Stimulated activated CD8-positive, alpha-beta memory T cell treated with anti-CD3 and anti-CD28 coated beads, Interleukin-7, amount 100 ng/mL, for 48 hours (primary cell): ENCODE results near the gene PRRG3.

Source experiments
- DNase-seq, 2 donors: peaks; one replicate each; pipeline ENCODE4 v3.0.0-alpha.2; 2020; ENCODE audit warnings: low read depth in 1 of 2; ENCODE audit errors: extremely low read depth in 1 of 2

The PRRG3 gene

GRCh38 chrX:151704041-151704663 lies 8.9 kb downstream of the PRRG3 start:
- DNase-seq: no peak

- DNase-seq: no peak
These were observed 13.6 kb downstream of the PRRG3 start for GRCh38 chrX:151708821-151709220.

DNA sequence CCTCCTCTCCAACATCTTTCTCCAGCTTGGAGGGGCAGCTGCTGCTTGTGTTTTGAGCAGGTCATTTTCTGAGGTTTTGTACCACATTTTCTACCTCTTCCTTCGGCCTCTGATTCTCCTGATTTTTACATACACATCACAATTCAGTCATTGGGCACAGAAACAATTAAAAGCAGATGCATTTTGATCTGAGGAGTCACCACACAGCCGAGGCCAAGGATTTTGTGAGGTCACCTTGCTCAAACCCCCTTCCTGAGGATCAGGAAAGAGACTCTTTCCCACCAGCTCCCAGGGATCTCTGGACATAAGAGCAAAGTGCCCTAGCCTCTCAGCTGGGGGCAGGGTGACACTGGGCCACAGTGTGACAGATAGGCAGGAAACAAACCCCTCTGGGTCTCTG lies 15.2 kb downstream of the PRRG3 start:
- no peak for DNase-seq

GRCh38 chrX:151711154-151711553 lies 15.9 kb downstream of the PRRG3 start:
- DNase-seq: no peak

- no peak for DNase-seq
These were observed 16.5 kb downstream of the PRRG3 start for GRCh38 chrX:151711787-151712186.

GRCh38 chrX:151712253-151712652 lies 17.0 kb downstream of the PRRG3 start:
- DNase-seq: no peak

- DNase-seq: no peak
These were observed 18.6 kb downstream of the PRRG3 start for GRCh38 chrX:151713849-151714248.

DNA sequence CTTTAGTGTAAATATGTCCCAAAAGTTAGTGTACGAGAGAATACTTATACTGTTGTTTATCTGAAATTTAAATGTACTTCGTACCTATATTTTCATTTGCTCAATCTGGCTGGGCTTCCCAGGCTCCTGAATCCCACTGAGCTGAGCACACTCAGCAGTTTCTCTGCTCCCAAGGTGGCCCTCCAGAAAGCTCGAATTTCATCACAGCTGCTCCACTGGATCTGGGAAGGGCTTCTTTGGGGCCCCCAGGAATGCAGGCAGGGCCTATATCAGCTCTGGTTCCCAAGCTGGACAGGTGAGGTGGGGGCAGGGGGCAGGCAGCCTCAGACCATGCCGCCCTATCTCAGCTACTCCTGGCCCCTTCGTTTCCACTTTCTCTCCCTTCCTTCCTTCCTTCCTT lies 19.1 kb downstream of the PRRG3 start:
- no peak for DNase-seq

GRCh38 chrX:151715752-151716151 lies 20.5 kb downstream of the PRRG3 start, which contains the start of gene FATE1:
TSS of gene FATE1 (plus strand) at chrX:151716035. CDS start at chrX:151716120, 85 bp downstream.
- DNase-seq: no peak

- no peak for DNase-seq
These were observed 27.1 kb downstream of the PRRG3 start for GRCh38 chrX:151722241-151722846.

DNA sequence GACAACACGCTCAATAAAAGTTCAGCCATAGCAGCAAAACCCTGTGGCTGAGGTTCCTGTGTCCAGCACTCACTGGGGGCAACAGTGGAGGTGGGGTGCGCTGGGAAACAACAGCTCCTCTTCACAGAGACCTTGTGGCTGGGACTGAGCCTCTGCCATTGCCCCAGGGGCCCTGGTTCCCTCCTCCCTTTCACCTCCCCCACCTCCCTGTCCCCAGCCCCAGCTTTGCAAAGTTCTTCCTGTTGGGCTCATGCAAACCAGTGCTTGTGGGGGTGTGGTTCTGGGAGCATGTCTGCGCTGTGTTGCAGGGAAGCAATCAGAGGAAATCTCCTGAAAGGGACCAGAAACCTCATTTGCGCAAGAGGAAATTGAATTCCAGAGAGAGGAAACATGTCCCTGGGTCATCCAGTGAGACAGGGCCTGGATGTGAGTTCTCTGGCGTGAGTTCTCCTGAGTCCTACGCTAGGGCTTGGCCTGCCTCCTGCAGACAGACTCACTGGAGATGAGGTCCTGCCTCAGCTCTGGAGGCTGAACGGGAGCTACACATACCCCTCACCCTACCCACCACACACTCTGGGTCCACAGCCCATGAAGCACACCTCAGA lies 28.0 kb downstream of the PRRG3 start:
- no peak for DNase-seq

- no peak for DNase-seq
These were observed 29.5 kb downstream of the PRRG3 start for GRCh38 chrX:151724563-151725337.

DNA sequence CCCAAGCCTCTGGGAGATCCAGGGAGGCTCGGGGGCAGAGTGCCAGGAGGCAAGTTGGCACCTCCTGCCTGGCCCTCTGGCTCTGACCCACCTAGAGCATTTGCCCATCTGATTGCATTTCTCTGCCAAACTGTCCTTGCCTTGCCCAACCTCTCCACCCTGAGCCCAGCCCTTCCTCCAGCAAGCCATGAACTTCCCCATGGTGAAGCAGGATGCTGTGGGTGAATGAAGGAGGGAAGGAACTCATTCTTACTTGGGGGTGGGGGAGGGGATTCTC lies 30.0 kb downstream of the PRRG3 start:
- DNase-seq: no peak

DNA sequence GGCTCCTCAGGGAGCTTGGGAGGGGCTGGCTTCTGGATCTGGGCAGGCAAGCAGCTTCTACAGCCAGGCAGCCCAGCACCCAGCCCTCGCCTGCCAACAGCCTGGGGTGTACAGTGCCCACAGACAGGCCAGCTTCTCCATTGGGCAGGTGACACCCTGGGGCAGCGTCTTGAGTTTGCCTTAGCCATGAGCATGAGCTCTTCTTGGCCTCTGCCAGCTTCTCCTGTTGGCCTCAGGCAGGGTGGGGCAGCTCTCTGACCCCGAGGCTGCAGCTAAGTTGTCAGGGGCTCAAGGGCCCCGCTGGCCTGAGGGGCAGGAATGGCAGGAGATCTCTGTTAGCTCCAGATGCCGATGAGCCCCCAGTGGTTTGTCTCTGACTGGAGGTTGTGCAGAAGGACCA lies 31.5 kb downstream of the PRRG3 start:
- DNase-seq: no peak

DNA sequence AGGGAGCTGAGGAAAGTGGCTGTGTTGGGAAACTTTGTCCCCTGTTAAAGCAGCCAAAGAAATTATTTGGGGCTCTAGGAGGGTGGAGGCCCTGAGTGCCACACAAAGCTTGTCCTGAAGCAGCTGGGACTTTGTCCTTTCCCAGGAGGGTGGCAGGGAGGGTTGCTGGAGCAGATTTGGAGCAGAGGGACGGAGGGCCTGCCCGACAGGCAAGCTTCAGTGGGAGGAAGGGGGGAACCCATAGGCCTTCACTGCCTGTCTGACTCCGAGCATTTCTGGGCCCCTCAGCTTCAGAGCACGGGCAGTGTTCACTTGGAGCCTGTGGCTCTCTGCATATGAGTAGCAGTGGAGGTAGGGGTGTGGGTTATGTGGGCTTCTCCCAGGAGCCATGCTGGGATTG lies 32.1 kb downstream of the PRRG3 start:
- DNase-seq: no peak

DNA sequence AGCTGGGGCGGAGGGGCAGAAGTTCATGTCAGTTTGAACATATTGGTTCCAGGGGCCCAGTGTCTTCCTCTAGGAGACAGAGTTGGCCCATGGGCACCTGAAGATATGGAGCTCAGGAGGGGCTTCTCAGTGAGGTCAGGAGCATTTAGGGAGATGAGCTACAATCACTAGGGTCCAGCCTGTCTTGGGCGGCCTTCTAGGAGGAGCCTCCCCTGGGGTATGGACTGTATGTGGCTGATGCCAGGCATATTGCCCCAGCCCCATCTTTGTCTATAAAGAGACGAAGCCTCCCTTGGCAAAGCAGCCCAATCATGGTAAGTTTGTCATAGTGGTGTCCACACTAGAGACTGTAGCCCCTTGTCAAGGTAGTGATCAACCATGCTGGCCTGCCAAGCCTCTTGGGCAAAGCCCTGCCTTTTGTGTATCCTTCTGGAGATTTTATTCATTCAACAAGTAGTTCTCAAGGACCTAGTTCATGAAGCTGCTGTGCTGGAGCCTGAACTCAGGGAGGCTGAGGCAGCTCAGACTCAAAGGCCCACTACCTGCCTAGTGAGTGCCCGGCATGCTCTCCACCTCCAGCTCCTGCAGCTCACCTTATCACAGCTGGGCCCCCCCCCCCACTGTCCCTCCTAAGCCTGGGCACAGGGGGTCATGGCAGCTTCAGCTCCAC lies 33.9 kb downstream of the PRRG3 start:
- no peak for DNase-seq

- DNase-seq: no peak
These were observed 39.2 kb downstream of the PRRG3 start, which contains the start of gene CNGA2 for GRCh38 chrX:151734446-151734845. TSS of gene CNGA2 (plus strand) at chrX:151734746. CDS start at chrX:151738484, 3,738 bp downstream.

GRCh38 chrX:151735219-151735618 lies 40.0 kb downstream of the PRRG3 start:
- DNase-seq: no peak

DNA sequence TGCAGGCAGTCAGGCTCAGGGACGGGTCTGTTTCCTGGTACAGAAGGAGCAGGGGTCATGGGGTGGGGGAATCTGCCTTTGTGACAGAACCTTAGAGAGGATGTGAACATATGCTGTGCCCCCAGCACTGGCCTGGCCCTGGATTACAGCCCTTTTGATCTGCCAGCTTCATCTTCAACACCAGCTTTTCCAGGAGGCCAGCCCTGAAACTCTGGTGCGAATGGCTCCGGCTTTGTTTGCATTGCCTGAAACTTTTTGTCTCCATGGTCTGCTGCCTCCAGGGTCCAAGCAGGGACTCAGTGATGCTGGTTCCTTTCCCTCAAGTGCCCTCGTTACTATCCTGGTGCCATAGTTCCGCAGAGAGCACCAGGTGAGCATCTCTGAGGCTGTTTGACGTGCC lies 41.4 kb downstream of the PRRG3 start:
- no peak for DNase-seq

DNA sequence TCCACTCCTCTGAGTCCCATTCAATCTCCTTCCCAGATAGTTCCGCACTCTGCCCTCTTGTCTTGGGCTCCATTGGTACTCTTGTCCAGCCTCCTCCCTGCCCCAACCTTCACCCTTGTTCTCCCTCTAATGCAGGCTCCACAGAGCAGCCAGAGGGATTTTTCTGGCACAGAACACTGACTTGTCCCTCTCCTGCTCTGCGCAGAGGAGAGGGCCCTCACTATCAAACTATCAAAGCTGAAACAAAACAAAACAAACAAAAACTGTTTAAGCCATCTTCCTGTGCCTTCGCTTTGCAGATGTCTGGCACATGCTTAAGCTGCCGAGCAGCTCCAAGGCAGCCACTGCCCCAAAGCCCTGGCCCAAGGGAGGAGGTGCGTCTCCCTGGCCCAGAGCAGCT lies 42.2 kb downstream of the PRRG3 start:
- DNase-seq: no peak

DNA sequence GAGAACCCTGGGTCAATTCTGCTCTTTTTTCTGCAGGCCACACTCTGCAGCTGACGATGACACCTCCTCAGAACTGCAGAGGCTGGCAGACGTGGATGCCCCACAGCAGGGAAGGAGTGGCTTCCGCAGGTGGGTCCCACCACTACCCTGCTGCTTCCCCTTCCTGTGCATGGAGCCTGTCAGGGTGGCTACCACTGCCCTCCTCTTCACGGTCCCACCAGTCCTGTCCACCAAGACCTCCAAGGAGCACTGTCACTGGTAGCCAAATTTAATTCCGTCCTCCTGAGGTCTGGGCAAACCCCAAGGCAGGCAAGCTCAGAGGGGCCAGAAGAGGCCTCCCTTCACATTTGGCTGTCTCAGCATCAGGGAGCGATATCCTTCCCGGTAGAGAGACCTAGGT lies 43.5 kb downstream of the PRRG3 start:
- DNase-seq: no peak
